HEK293 (cell line): ENCODE measurements around the gene CCDC186.

Experiments
- CTCF ChIA-PET: fragments of 350-600 bp; formaldehyde crosslinking; extraction: SDS; loops from one replicate; lab custom pipeline; 2021; ENCODE audit warnings: antibody characterized with exemption; lab: Yijun Ruan, JAX
- POLR2A ChIA-PET: fragments of 300-600 bp; formaldehyde crosslinking; extraction: SDS; loops from one replicate; lab custom pipeline; 2020; ENCODE audit warnings: antibody characterized with exemption, inconsistent platforms; lab: Yijun Ruan, JAX
- H3K27ac ChIP-seq: fragments of 200-500 bp; sonication (Bioruptor generic); 2 replicates; pipeline ENCODE4 v1.5.1; 2014; ENCODE audit warnings: low read depth, low read length, control low read depth, inconsistent platforms; ENCODE audit errors: extremely low read depth
- H3K36me3 ChIP-seq, 2 experiments: fragments of 200-500 bp in 1 of 2; sonication (Bioruptor generic) in 1 of 2; 1 replicate in 1 of 2; 2 replicates in 1 of 2; pipeline ENCODE4 v1.5.1; 2014 to 2017; ENCODE audit warnings: inconsistent platforms in 2 of 2, low read length in 2 of 2; ENCODE audit not compliant: control insufficient read depth in 2 of 2, insufficient read depth in 1 of 2
- H3K4me1 ChIP-seq: fragments of 200-500 bp; sonication (Bioruptor generic); 2 replicates; pipeline ENCODE4 v1.5.1; 2014; ENCODE audit warnings: mild to moderate bottlenecking, low read length, inconsistent platforms; ENCODE audit not compliant: control insufficient read depth, insufficient read depth
- H3K4me3 ChIP-seq: 2 replicates; pipeline ENCODE4 v1.5.1; 2011; ENCODE audit warnings: low read depth, mild to moderate bottlenecking, control low read depth, low read length, moderate library complexity
- H3K9me3 ChIP-seq: fragments of 200-500 bp; sonication (Bioruptor generic); 2 replicates; pipeline ENCODE4 v1.5.1; 2014; ENCODE audit warnings: low read depth, low read length, inconsistent platforms; ENCODE audit not compliant: control insufficient read depth, insufficient read depth
- BCL11A ChIP-seq: fragments of 450-650 bp; formaldehyde crosslinking; IDR thresholded peaks from 2 replicates; pipeline ENCODE4 v1.5.1; 2016; ENCODE audit warnings: low read depth, missing biosample characterization, missing genetic modification characterization
- GLIS2 ChIP-seq: fragments of 450-650 bp; formaldehyde crosslinking; IDR thresholded peaks from 2 replicates; pipeline ENCODE4 v1.5.1; 2016; ENCODE audit warnings: missing biosample characterization, missing genetic modification characterization
- SCRT2 ChIP-seq: fragments of 450-650 bp; formaldehyde crosslinking; IDR thresholded peaks from 2 replicates; pipeline ENCODE4 v1.5.1; 2016; ENCODE audit warnings: missing biosample characterization, missing genetic modification characterization
- TSHZ1 ChIP-seq: fragments of 450-650 bp; formaldehyde crosslinking; IDR thresholded peaks from 2 replicates; pipeline ENCODE4 v1.5.1; 2016; ENCODE audit warnings: missing biosample characterization, missing genetic modification characterization, borderline replicate concordance
- ZBTB8A ChIP-seq: fragments of 450-650 bp; formaldehyde crosslinking; IDR thresholded peaks from 2 replicates; pipeline ENCODE4 v1.5.1; 2016; ENCODE audit warnings: missing biosample characterization, missing genetic modification characterization
- ZNF114 ChIP-seq: fragments of 450-650 bp; formaldehyde crosslinking; IDR thresholded peaks from 2 replicates; pipeline ENCODE4 v1.5.0; 2017; ENCODE audit warnings: missing biosample characterization, missing genetic modification characterization
- ZNF133 ChIP-seq: fragments of 450-650 bp; formaldehyde crosslinking; IDR thresholded peaks from 2 replicates; pipeline ENCODE4 v1.5.1; 2016; ENCODE audit warnings: missing biosample characterization, missing genetic modification characterization
- ZNF19 ChIP-seq: fragments of 450-650 bp; formaldehyde crosslinking; IDR thresholded peaks from 2 replicates; pipeline ENCODE4; 2016; ENCODE audit warnings: missing biosample characterization, missing genetic modification characterization, low read depth
- ZNF239 ChIP-seq: fragments of 450-650 bp; formaldehyde crosslinking; IDR thresholded peaks from 2 replicates; pipeline ENCODE4 v1.5.1; 2016; ENCODE audit warnings: missing biosample characterization, missing genetic modification characterization
- ZNF248 ChIP-seq: fragments of 450-650 bp; formaldehyde crosslinking; IDR thresholded peaks from 2 replicates; pipeline ENCODE4 v1.5.1; 2017; ENCODE audit warnings: missing biosample characterization, missing genetic modification characterization
- ZNF549 ChIP-seq: fragments of 450-650 bp; IDR thresholded peaks from 2 replicates; pipeline ENCODE4 v1.5.1; 2018; ENCODE audit warnings: missing biosample characterization, missing genetic modification characterization, mild to moderate bottlenecking, inconsistent platforms, moderate library complexity
- ZNF558 ChIP-seq: fragments of 450-650 bp; formaldehyde crosslinking; IDR thresholded peaks from 2 replicates; pipeline ENCODE4 v1.5.1; 2016; ENCODE audit warnings: missing biosample characterization, missing genetic modification characterization
- ZNF639 ChIP-seq: fragments of 450-650 bp; formaldehyde crosslinking; IDR thresholded peaks from 2 replicates; pipeline ENCODE4 v1.5.1; 2016; ENCODE audit warnings: missing biosample characterization, missing genetic modification characterization
- ZSCAN16 ChIP-seq: fragments of 450-650 bp; formaldehyde crosslinking; IDR thresholded peaks from 2 replicates; pipeline ENCODE4 v1.5.1; 2016; ENCODE audit warnings: missing biosample characterization, missing genetic modification characterization
- TF ChIP-seq, protein P1 (sequence below): fragments of 450-650 bp; formaldehyde crosslinking; optimal IDR thresholded peaks from 2 replicates; pipeline ENCODE3; 2016; ENCODE audit warnings: missing biosample characterization, mild to moderate bottlenecking, missing genetic modification characterization
- TF ChIP-seq, protein P2 (sequence below): fragments of 450-650 bp; formaldehyde crosslinking; IDR thresholded peaks from 2 replicates; pipeline ENCODE4 v1.5.1; 2016; ENCODE audit warnings: missing biosample characterization, missing genetic modification characterization

CCDC186 gene

GRCh38 chr10:114195079-114195478 lies 21.1 kb upstream of the CCDC186 start:
- no peaks in the 10 kb centered on the region for H3K36me3 ChIP-seq
- TF ChIP-seq ZNF248 (tag by site-specific recombination): no peak
- no peak for TF ChIP-seq ZNF133 (tag by site-specific recombination)
- no peak for TF ChIP-seq ZSCAN16 (tag by site-specific recombination)
- TF ChIP-seq ZNF19: no peak
- TF ChIP-seq, all 188 proteins: peak for 0
- H3K4me3 ChIP-seq: no peak overlapping the region
- no peak overlapping the region for H3K27ac ChIP-seq
- H3K4me1 ChIP-seq: no peaks in the 10 kb centered on the region
- ChIA-PET POLR2A (no interaction called here), CTCF (interaction anchor here (0.6 kb wide), 1 partner anchor 57 kb away, joined by 3 read pairs; no protein-coding TSS in a partner anchor)
- no peaks in the 10 kb centered on the region for H3K9me3 ChIP-seq

GRCh38 chr10:114189700-114190099 lies 15.7 kb upstream of the CCDC186 start:
- ChIA-PET POLR2A (interaction anchor here (2.9 kb wide), 1 partner anchor 16 kb away, joined by 9 read pairs; the partner anchor contains the start of gene CCDC186), CTCF (interaction anchor here (1.0 kb wide), 1 partner anchor 87 kb away, joined by 3 read pairs; no protein-coding TSS in a partner anchor)

More at GRCh38 chr10:114189700-114190099, 15.7 kb upstream of the CCDC186 start:
- no peak overlapping the region for H3K4me3 ChIP-seq
- H3K36me3 ChIP-seq: no peaks in the 10 kb centered on the region
- no peaks in the 10 kb centered on the region for H3K9me3 ChIP-seq
- TF ChIP-seq ZNF114 (tag by site-specific recombination): no peak
- no peak for TF ChIP-seq ZBTB8A
- no peak for TF ChIP-seq GLIS2 (tag by site-specific recombination)
- no peak for TF ChIP-seq ZNF549 (tag by site-specific recombination)
- TF ChIP-seq, protein P1, sequence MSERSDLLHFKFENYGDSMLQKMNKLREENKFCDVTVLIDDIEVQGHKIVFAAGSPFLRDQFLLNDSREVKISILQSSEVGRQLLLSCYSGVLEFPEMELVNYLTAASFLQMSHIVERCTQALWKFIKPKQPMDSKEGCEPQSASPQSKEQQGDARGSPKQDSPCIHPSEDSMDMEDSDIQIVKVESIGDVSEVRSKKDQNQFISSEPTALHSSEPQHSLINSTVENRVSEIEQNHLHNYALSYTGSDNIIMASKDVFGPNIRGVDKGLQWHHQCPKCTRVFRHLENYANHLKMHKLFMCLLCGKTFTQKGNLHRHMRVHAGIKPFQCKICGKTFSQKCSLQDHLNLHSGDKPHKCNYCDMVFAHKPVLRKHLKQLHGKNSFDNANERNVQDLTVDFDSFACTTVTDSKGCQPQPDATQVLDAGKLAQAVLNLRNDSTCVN (tag by site-specific recombination): no peak
- TF ChIP-seq ZNF639 (tag by site-specific recombination): no peak
- no peak for TF ChIP-seq BCL11A (tag by site-specific recombination)
- no peak for TF ChIP-seq TSHZ1 (tag by site-specific recombination)
- TF ChIP-seq SCRT2 (tag by site-specific recombination): no peak
- TF ChIP-seq ZNF239 (tag by site-specific recombination): no peak
- TF ChIP-seq ZNF558 (tag by site-specific recombination): no peak
- TF ChIP-seq, protein P2, sequence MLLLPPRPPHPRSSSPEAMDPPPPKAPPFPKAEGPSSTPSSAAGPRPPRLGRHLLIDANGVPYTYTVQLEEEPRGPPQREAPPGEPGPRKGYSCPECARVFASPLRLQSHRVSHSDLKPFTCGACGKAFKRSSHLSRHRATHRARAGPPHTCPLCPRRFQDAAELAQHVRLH (tag by site-specific recombination): no peak
- TF ChIP-seq, all 188 proteins: peak for 0
- no peak overlapping the region for H3K27ac ChIP-seq
- no peaks in the 10 kb centered on the region for H3K4me1 ChIP-seq
